Activated naive CD4-positive, alpha-beta T cell treated with Interleukin-2 at 50 U/mL for 16 hours (primary cell): ENCODE measurements around the gene GTF2IRD1.
"Not testable (repeated sequence)": the region's sequence is repeated elsewhere in the genome, so short reads cannot be mapped to it uniquely, and the experiment has no call there.

Source experiments
- DNase-seq: peaks from one replicate; pipeline ENCODE4 v3.0.0-alpha.2; 2020

The GTF2IRD1 gene

GRCh38 chr7:74470504-74470903 lies 16.8 kb downstream of the GTF2IRD1 start:
- DNase-seq = no peak

GRCh38 chr7:74473116-74473515 lies 19.4 kb downstream of the GTF2IRD1 start:
- no peak for DNase-seq

GRCh38 chr7:74474271-74474865 lies 20.7 kb downstream of the GTF2IRD1 start:
- no peak for DNase-seq

- no peak for DNase-seq
Observed at GRCh38 chr7:74475243-74475986, 21.7 kb downstream of the GTF2IRD1 start.

GRCh38 chr7:74475987-74476350 lies 22.3 kb downstream of the GTF2IRD1 start:
- DNase-seq = no peak

- no peak for DNase-seq
Observed at GRCh38 chr7:74476626-74477025, 22.9 kb downstream of the GTF2IRD1 start.

- DNase-seq = no peak
Observed at GRCh38 chr7:74478671-74479065, 25.0 kb downstream of the GTF2IRD1 start.

GRCh38 chr7:74479066-74479781 lies 25.5 kb downstream of the GTF2IRD1 start:
- no peak for DNase-seq

GRCh38 chr7:74479961-74480829 lies 26.5 kb downstream of the GTF2IRD1 start:
- DNase-seq = no peak

GRCh38 chr7:74480861-74481417 lies 27.2 kb downstream of the GTF2IRD1 start:
- no peak for DNase-seq

GRCh38 chr7:74481458-74482196 lies 27.9 kb downstream of the GTF2IRD1 start:
- DNase-seq = no peak

GRCh38 chr7:74482197-74482467 lies 28.4 kb downstream of the GTF2IRD1 start:
- no peak for DNase-seq

- DNase-seq = no peak
Observed at GRCh38 chr7:74482629-74483401, 29.1 kb downstream of the GTF2IRD1 start.

- no peak for DNase-seq
Observed at GRCh38 chr7:74483402-74484336, 30.0 kb downstream of the GTF2IRD1 start.

GRCh38 chr7:74485611-74486010 lies 31.9 kb downstream of the GTF2IRD1 start:
- DNase-seq = no peak

GRCh38 chr7:74488518-74489030 lies 34.9 kb downstream of the GTF2IRD1 start:
- not testable (repeated sequence) for DNase-seq

- no peak for DNase-seq
Observed at GRCh38 chr7:74489997-74490945, 36.6 kb downstream of the GTF2IRD1 start.

- not testable (repeated sequence) for DNase-seq
Observed at GRCh38 chr7:74491490-74491889, 37.8 kb downstream of the GTF2IRD1 start.

- DNase-seq = no peak
Observed at GRCh38 chr7:74493295-74493694, 39.6 kb downstream of the GTF2IRD1 start.
